HepG2 (cell line): Measurements from ENCODE around the gene PRM2. TPM values are rescaled to one million over a fixed set of nuclear protein-coding genes. Genes with fewer than 3 reads are reported as not detected.

Source experiments
- ATF7 ChIP-seq, 2 experiments: fragments of 450-650 bp in 1 of 2; sonication (generic) in 1 of 2; formaldehyde crosslinking in 1 of 2; IDR thresholded peaks; 2 replicates each; pipeline versions ENCODE4 v1.4.0 to v1.6.1; 2016 to 2020; ENCODE audit warnings: antibody characterized with exemption in 1 of 2, mild to moderate bottlenecking in 1 of 2, missing genetic modification reagents in 1 of 2
- CAMTA2 ChIP-seq: sonication (generic); formaldehyde crosslinking; IDR thresholded peaks from 2 replicates; pipeline ENCODE4 v1.4.0; 2020; ENCODE audit warnings: mild to moderate bottlenecking, missing genetic modification reagents, borderline replicate concordance
- CBX2 ChIP-seq, 2 experiments: fragments of 200-600 bp in 1 of 2; sonication (generic); formaldehyde crosslinking in 1 of 2; IDR thresholded peaks; 2 replicates each; pipeline versions ENCODE4 v1.7.0 to v1.8.1; 2018 to 2022; ENCODE audit warnings: low read depth in 2 of 2, low read length in 1 of 2, mild to moderate bottlenecking in 1 of 2, missing genetic modification reagents in 1 of 2
- CBX5 ChIP-seq: sonication (generic); formaldehyde crosslinking; IDR thresholded peaks from 2 replicates; pipeline ENCODE4 v1.4.0; 2020; ENCODE audit warnings: missing genetic modification reagents, borderline replicate concordance
- E2F5 ChIP-seq: sonication (generic); formaldehyde crosslinking; conservative IDR thresholded peaks from 2 replicates; pipeline ENCODE4 v1.4.0; 2020; ENCODE audit warnings: missing genetic modification reagents
- ERF ChIP-seq: IDR thresholded peaks from 2 replicates; pipeline ENCODE4 v1.6.1; 2018; ENCODE audit warnings: missing biosample characterization, missing genetic modification reagents
- FOXP1 ChIP-seq, 2 experiments: fragments of 450-650 bp in 1 of 2; IDR thresholded peaks; 2 replicates each; pipeline ENCODE4 v1.6.1; 2017 to 2018; ENCODE audit warnings: antibody characterized with exemption in 1 of 2
- ISL2 ChIP-seq: sonication (generic); formaldehyde crosslinking; IDR thresholded peaks from 2 replicates; pipeline ENCODE4 v1.5.0; 2020; ENCODE audit warnings: missing genetic modification reagents
- JARID2 ChIP-seq: sonication (generic); formaldehyde crosslinking; IDR thresholded peaks from 2 replicates; pipeline ENCODE4 v1.8.1; 2023; ENCODE audit warnings: missing genetic modification reagents, inconsistent platforms; ENCODE audit not compliant: insufficient replicate concordance
- MTA1 ChIP-seq: sonication (generic); formaldehyde crosslinking; IDR thresholded peaks from 2 replicates; pipeline ENCODE4 v1.4.0; 2020; ENCODE audit warnings: missing genetic modification reagents, mild to moderate bottlenecking, borderline replicate concordance
- NCOA5 ChIP-seq: sonication (generic); formaldehyde crosslinking; IDR thresholded peaks from 2 replicates; pipeline ENCODE4 v1.4.0; 2020; ENCODE audit warnings: missing genetic modification reagents
- RBFOX2 ChIP-seq: fragments of 200-400 bp; formaldehyde crosslinking; IDR thresholded peaks from 2 replicates; pipeline ENCODE4 v1.6.1; 2017; ENCODE audit warnings: low read depth, mild to moderate bottlenecking, low read length
- SAFB2 ChIP-seq: sonication (generic); formaldehyde crosslinking; IDR thresholded peaks from 2 replicates; pipeline ENCODE4 v1.5.1; 2020; ENCODE audit warnings: missing genetic modification reagents, low read depth, mild to moderate bottlenecking, borderline replicate concordance
- SMARCE1 ChIP-seq: fragments of 450-650 bp; IDR thresholded peaks from 2 replicates; pipeline ENCODE4 v1.6.1; 2017; ENCODE audit warnings: borderline replicate concordance
- ZBTB26 ChIP-seq: IDR thresholded peaks from 2 replicates; pipeline ENCODE4 v1.6.1; 2016; ENCODE audit warnings: missing compliant biosample characterization, missing genetic modification reagents, borderline replicate concordance
- ZFP41 ChIP-seq: sonication (generic); formaldehyde crosslinking; IDR thresholded peaks from 2 replicates; pipeline ENCODE4 v1.4.0; 2020; ENCODE audit warnings: mild to moderate bottlenecking, missing genetic modification reagents, borderline replicate concordance
- ZNF160 ChIP-seq: sonication (generic); formaldehyde crosslinking; IDR thresholded peaks from 2 replicates; pipeline ENCODE4 v1.8.0; 2022; ENCODE audit warnings: mild to moderate bottlenecking, inconsistent platforms, missing genetic modification reagents
- ZNF512B ChIP-seq: sonication (generic); formaldehyde crosslinking; IDR thresholded peaks from 2 replicates; pipeline ENCODE4 v1.5.1; 2020; ENCODE audit warnings: missing genetic modification reagents, mild to moderate bottlenecking, borderline replicate concordance
- ZNF629 ChIP-seq: sonication (generic); formaldehyde crosslinking; conservative IDR thresholded peaks from 2 replicates; pipeline ENCODE4 v1.5.0; 2020; ENCODE audit warnings: missing genetic modification reagents
- ZNF784 ChIP-seq: sonication (generic); formaldehyde crosslinking; IDR thresholded peaks from 2 replicates; pipeline ENCODE4 v1.5.1; 2020; ENCODE audit warnings: missing genetic modification reagents, mild to moderate bottlenecking, borderline replicate concordance
- polyA plus RNA-seq, 8 experiments: library from polyadenylated mRNA; depleted of rRNA in 3 of 8; stranded (reverse) in 7 of 8; unstranded in 1 of 8; fragments of >200 nt; fragmentation: Illumina TruSeq in 4 of 8; extraction: Trizol in 4 of 8; gene quantifications; 2 replicates each; pipeline versions ENCODE4 v1.2.1 to v1.2.3, GENCODE V29; 2011 to 2016; ENCODE audit warnings: low read depth in 4 of 8, missing spikeins in 1 of 8, mixed read lengths in 1 of 8; ENCODE audit not compliant: insufficient read depth in 1 of 8
- total RNA-seq, 5 experiments: library from RNA; depleted of rRNA; stranded (reverse); fragments of >200 nt; fragmentation: Illumina TruSeq; extraction: Trizol; gene quantifications; 2 replicates each; pipeline ENCODE4 v1.2.3, GENCODE V29; 2016; ENCODE audit warnings: low read depth in 1 of 5

PRM2 gene
- total and polyA plus RNA-seq, 2 of the 13 experiments (the other 11 are each of a cell fraction or from before 2014, with no cell fraction given), result 0.54 TPM; not detected in 1

- TF ChIP-seq ZBTB26 (CRISPR knock-in tag) (no peak), CBX5 (CRISPR knock-in tag) (0 out of 2 replicates have a peak, but pooled peaks have one; percentile 13), ATF7 (IDR thresholded peaks at IDR 0.05) (no peak), ATF7 (CRISPR knock-in tag; IDR thresholded peaks at IDR 0.05) (peak; percentile 75; the same call in 1 of the 2 replicates), MTA1 (peak; percentile 93; the same call in 1 of the 2 replicates), JARID2 (CRISPR knock-in tag) (no peak), NCOA5 (no peak), CAMTA2 (CRISPR knock-in tag) (peak; percentile 65; the same call in 1 of the 2 replicates), E2F5 (no peak), FOXP1 (IDR thresholded peaks at IDR 0.05) (no peak), FOXP1 (CRISPR knock-in tag; IDR thresholded peaks at IDR 0.05) (no peak), ISL2 (no peak), ZNF784 (CRISPR knock-in tag) (no peak; the same call in 1 of the 2 replicates), ZNF629 (CRISPR knock-in tag) (no peak), RBFOX2 (no peak), ERF (CRISPR knock-in tag) (no peak; the same call in 1 of the 2 replicates), ZNF160 (CRISPR knock-in tag) (no peak), ZNF512B (0 out of 2 replicates have a peak, but pooled peaks have one; percentile 23), CBX2 (IDR thresholded peaks at IDR 0.05; ENCODE audit: low read depth, low read length) (no peak), CBX2 (CRISPR knock-in tag; IDR thresholded peaks at IDR 0.05; ENCODE audit: low read depth) (no peak), ZFP41 (CRISPR knock-in tag) (no peak), SMARCE1 (no peak), SAFB2 (CRISPR knock-in tag) (no peak; the same call in 1 of the 2 replicates)
Observed at GRCh38 chr16:11307639-11308492, 31.6 kb upstream of the PRM2 start (continued).
